Urinary bladder (tissue), 4 donors: Measurements from ENCODE around the gene MELK. TPM values are rescaled to one million over a fixed set of nuclear protein-coding genes. Genes with fewer than 3 reads are reported as not detected.

ENCODE experiments used
- DNase-seq: peaks from one replicate; pipeline ENCODE4 v3.0.0-alpha.2; 2015; ENCODE audit errors: extremely low spot score
- H3K27ac ChIP-seq: one replicate; pipeline ENCODE4 v1.5.1; 2013; ENCODE audit warnings: low read depth, mild to moderate bottlenecking, moderate library complexity
- H3K36me3 ChIP-seq: one replicate; pipeline ENCODE4 v1.6.1; 2013; ENCODE audit warnings: mild to moderate bottlenecking, moderate library complexity; ENCODE audit not compliant: insufficient read depth
- H3K4me1 ChIP-seq: one replicate; pipeline ENCODE4 v1.6.1; 2013; ENCODE audit warnings: mild to moderate bottlenecking, moderate library complexity; ENCODE audit not compliant: insufficient read depth
- H3K4me3 ChIP-seq: one replicate; pipeline ENCODE4 v1.5.1; 2013; ENCODE audit warnings: low read depth, low read length
- WGBS: extraction: QIAGEN DNeasy Blood & Tissue Kit; methylation state at CpG from one replicate; pipeline ENCODE4 v1.1.7; 2013; 5-methylcytosine and 5-hydroxymethylcytosine counted together
- polyA plus RNA-seq: library from polyadenylated mRNA; stranded (reverse); fragments of 200-250 nt; gene quantifications from one replicate; pipeline ENCODE4 v1.2.3, GENCODE V29; 2013
- total RNA-seq: library from RNA; depleted of rRNA; stranded (reverse); fragments of >200 nt; gene quantifications from one replicate; pipeline ENCODE4 v1.2.3, GENCODE V29; 2014
- donor health status: healthy with polysubstance abuse.
- donor health status: healthy.

The MELK gene
- total and polyA plus RNA-seq, 2 donors = 0.44 to 18.9 TPM

DNA sequence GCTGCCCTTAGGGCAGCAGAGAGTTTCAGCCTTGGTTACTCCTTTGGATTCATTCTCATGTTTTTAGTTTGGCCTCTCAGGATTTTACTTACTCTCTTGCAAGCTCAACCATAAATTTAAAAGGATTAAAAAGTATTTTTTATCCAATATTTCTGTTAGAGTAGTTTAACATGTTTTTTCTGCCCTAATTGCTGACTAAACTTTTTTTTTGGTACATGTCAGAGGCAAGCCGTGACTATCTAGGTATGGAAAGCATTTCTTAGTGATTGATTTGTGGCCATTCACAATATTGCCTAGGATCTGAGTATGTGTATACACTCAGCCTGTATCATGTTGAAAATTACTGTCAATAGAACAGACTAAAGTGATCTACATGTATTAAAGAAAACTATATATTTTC, 92.1 kb downstream of the MELK start:
- no peaks in the 10 kb centered on the region for H3K36me3 ChIP-seq
- no peaks in the 10 kb centered on the region for H3K4me1 ChIP-seq
- no peak for DNase-seq
- WGBS = 86% methylated on average over 1 of the region's 1 CpG
- H3K4me3 ChIP-seq = no peak overlapping the region
- H3K27ac ChIP-seq = no peak overlapping the region

DNA sequence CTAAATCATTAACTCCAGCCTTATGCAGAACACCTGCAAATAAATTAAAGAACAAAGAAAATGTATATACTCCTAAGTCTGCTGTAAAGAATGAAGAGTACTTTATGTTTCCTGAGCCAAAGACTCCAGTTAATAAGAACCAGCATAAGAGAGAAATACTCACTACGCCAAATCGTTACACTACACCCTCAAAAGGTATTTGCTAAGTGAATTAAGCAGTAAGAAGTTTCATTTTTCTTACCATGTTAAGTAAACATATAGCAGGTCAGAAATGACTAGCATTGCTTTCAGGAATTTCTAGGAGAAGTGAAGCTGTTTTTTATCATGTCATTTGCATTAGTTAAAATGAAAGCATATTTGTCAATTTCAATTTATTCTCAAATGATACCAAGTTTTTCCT, 92.7 kb downstream of the MELK start:
- Histone ChIP-seq H3K4me3 (no peak overlapping the region), H3K27ac (no peak overlapping the region), H3K36me3 (no peaks in the 10 kb centered on the region), H3K4me1 (no peaks in the 10 kb centered on the region)
- WGBS = 89% methylated on average over 2 of the region's 2 CpGs
- no peak for DNase-seq

DNA sequence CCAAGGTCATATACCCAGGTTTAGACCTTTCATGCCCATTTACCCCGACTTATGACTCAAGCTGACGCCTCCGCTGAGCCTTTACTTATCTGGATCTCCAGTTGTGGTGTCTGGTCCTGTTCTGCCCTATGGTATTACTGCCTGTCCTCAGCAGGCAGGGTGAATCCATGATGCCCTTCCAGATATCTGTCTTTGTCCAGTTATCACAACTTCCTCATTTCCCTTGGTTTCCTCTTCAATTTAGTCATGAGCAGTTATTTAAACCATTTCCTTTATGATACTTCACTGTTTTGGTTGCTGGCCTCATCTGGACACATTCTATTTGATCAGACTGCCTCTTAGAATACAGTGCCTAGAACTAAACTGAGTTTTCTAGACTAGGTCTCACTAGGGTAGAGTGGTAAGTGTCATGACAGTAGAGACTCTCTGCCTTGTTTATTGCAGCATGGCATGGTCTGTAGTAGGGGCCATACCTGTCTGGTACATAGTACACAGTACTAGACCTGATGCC, 93.3 kb downstream of the MELK start:
- H3K4me1 ChIP-seq = no peaks in the 10 kb centered on the region
- no peak overlapping the region for H3K27ac ChIP-seq
- WGBS = 97% methylated on average over 3 of the region's 3 CpGs
- no peaks in the 10 kb centered on the region for H3K36me3 ChIP-seq
- H3K4me3 ChIP-seq = no peak overlapping the region
- DNase-seq = no peak

DNA sequence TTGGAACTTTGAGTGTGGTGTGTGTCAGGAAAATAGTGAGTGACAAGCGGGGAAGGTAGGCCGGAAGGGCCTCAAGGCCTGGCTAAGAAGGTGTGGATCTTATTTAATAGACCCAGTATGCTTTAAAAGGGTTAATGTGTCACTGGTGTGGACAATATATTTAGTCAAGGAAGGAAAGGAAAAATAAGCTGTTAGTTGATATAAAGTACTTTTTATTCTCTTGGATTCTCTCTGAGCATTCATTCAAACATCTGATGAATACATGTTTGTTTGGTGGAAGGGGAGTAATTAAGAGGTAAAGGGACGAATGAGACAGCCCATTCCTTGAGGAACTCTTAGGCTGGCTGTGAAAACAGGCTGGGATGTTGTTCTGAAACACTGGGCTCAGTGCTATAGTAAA, 98.9 kb downstream of the MELK start:
- peaks cover 1% of the 10 kb centered on the region for H3K36me3 ChIP-seq
- no peak overlapping the region for H3K4me3 ChIP-seq
- 93% methylated on average over 3 of the region's 3 CpGs for WGBS
- DNase-seq = no peak
- H3K27ac ChIP-seq = no peak overlapping the region
- no peaks in the 10 kb centered on the region for H3K4me1 ChIP-seq

DNA sequence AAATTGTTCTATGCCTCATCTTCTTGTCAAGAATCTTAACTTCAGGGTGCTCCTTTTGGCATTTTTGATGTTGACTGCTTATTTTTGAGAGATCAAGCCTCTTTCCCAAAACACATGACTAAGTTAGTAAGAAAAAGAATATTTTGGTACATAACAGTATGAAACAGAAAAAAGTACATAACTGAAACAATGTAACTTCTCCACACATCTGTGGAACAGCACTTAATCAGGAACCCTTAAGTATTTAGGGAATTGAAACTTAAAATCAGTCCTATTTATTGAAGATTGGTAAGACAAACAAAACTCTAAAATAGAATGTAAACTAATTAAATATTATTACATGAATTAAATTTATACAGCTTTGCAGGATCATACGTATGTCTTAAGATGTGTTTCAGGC, 103.4 kb downstream of the MELK start:
- DNase-seq = no peak
- no peaks in the 10 kb centered on the region for H3K4me1 ChIP-seq
- 96% methylated on average over 1 of the region's 1 CpG for WGBS

DNA sequence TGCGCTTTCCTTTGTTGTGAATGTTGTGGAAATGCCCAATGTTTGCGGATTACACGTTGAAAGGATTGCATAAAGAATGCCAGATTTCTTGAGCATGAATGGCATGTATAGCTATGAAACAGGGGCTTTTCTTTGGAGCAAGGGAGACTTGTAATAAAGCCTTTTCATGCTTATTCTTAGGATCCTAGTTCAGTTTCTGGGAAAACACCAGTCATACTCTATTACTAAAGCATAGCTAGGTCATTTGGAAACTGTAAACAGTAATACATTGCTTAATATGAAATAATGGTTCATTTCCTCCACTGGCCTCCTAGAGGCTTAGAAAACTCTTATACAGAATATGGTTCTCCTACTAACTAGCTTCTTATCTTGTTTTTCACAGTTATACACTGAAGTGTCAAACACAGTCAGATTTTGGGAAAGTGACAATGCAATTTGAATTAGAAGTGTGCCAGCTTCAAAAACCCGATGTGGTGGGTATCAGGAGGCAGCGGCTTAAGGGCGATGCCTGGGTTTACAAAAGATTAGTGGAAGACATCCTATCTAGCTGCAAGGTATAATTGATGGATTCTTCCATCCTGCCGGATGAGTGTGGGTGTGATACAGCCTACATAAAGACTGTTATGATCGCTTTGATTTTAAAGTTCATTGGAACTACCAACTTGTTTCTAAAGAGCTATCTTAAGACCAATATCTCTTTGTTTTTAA, 104.2 kb downstream of the MELK start:
- no peak for DNase-seq
- no peak overlapping the region for H3K27ac ChIP-seq
- WGBS = 79% methylated on average over 8 of the region's 8 CpGs
- H3K4me3 ChIP-seq = no peak overlapping the region
- H3K36me3 ChIP-seq = peaks cover 1% of the 10 kb centered on the region
- no peaks in the 10 kb centered on the region for H3K4me1 ChIP-seq

More for the DNA sequence above, 103.4 kb downstream of the MELK start:
- peaks cover 1% of the 10 kb centered on the region for H3K36me3 ChIP-seq
- H3K27ac ChIP-seq = no peak overlapping the region
- H3K4me3 ChIP-seq = no peak overlapping the region

DNA sequence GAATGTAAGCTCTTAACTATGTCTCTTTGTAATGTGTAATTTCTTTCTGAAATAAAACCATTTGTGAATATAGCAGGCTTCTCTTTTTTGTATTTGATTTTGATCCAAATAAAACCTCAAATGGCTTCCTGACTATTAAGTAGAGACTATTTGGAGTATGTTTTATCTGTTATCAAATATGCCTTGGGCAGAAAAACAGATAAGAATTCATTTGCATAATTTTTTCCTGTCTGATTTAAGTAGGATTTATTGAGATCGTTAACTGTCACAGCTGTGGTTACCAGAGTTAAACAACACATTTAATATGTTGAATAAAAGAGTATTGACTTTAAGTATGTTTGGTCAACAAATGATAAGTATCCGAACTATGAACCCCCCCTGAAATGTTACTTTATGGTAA, 104.9 kb downstream of the MELK start:
- H3K27ac ChIP-seq = no peak overlapping the region
- 71% methylated on average over 2 of the region's 2 CpGs for WGBS
- no peak overlapping the region for H3K4me3 ChIP-seq
- DNase-seq = no peak
- no peaks in the 10 kb centered on the region for H3K4me1 ChIP-seq
- peaks cover 1% of the 10 kb centered on the region for H3K36me3 ChIP-seq

DNA sequence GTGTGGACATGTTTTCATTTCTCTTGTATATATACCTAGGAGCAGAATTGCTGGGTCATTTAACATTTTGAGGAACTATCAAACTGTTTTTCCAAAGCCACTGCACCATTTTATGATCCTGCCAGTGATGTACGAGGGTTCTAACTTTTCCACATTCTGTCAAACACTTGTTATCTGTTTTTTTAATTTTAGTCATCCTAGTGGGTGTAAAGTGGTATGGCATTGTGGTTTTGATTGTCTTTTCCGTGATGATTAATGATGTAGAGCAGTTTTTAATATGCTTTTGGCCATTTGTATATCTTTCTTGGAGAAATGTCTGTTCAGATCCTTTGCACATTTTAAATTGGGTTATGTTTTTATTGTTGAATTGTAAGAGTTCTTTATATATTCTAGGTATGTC, 107.0 kb downstream of the MELK start:
- Histone ChIP-seq H3K4me1 (no peaks in the 10 kb centered on the region), H3K27ac (no peak overlapping the region), H3K36me3 (peaks cover 1% of the 10 kb centered on the region), H3K4me3 (no peak overlapping the region)
- WGBS = 89% methylated on average over 2 of the region's 2 CpGs
- DNase-seq = no peak

DNA sequence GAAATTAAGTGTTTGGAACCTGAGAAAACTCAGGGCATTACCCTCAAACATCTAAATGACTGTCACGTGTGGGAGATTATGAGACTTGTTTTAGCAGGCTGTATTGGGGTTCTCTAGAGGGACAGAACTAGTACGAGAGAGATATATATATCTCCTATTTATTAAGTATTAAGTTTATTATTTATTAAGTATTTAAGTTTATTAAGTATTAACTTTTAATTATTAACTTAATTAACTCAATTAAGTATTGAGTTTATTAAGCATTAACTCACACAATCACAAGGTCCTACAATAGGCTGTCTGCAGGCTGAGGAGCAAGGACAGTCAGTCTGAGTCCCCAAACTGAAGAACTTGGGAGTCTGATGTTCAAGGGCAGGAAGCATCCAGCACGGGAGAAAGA, 113.8 kb downstream of the MELK start:
- 83% methylated on average over 3 of the region's 3 CpGs for WGBS
- Histone ChIP-seq H3K4me1 (no peaks in the 10 kb centered on the region), H3K27ac (no peak overlapping the region), H3K4me3 (no peak overlapping the region), H3K36me3 (no peaks in the 10 kb centered on the region)
- no peak for DNase-seq

DNA sequence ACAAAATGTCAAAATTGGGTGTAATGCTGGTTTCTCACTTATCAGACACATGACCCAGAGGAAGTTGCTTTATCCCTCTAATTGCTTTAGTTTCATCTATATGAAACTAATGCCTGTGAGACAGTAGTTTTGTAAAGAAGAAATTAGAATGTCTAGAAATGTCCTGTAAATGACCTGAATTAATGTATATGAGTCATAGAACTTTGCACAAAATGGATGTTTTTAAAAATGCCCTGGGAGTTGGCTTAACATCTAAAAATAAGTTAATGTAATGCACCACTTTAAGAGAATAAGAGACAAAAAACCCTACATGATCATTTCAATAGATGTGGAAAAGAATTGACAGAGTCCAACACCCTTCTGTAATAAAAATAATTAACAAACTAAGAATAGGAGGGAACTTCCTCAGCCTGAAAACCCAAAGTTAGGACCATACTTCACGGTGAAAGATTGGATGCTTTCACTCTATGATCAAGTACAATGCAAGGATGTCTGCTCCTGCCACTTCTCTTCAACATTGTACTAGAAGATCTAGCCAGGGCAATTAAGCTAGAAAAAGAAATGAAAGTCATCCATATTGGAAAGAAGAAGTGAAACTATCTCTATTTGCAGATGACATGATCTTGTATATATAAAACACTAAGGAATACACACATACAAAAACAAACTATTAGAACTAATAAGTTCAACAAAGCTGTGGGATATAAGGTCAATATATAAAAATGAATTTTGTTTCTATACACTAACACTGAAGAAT, 117.9 kb downstream of the MELK start:
- Histone ChIP-seq H3K4me3 (no peak overlapping the region), H3K36me3 (no peaks in the 10 kb centered on the region), H3K27ac (no peak overlapping the region), H3K4me1 (no peaks in the 10 kb centered on the region)
- no peak for DNase-seq
- 90% methylated on average over 1 of the region's 1 CpG for WGBS

DNA sequence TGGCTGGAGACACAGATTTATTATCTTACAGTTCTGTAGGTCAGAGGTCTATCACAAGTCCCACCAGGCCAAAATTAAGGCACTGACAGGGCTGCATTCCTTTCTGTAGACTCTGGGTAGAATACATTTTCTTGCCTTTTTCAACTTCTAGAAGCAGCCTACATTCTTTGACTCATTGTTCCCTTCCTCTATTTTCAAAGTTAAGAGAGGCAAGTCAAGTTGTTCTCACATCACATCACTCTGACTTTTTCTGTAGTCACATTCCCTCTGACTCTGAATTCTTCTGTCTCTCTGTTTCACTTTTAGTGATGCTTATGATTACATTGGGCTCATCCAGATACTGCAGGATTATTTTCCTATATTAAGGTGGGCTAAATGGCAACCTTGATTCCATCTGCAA, 119.0 kb downstream of the MELK start:
- H3K4me3 ChIP-seq = no peak overlapping the region
- DNase-seq = no peak
- no peak overlapping the region for H3K27ac ChIP-seq
- H3K36me3 ChIP-seq = no peaks in the 10 kb centered on the region
- H3K4me1 ChIP-seq = no peaks in the 10 kb centered on the region

DNA sequence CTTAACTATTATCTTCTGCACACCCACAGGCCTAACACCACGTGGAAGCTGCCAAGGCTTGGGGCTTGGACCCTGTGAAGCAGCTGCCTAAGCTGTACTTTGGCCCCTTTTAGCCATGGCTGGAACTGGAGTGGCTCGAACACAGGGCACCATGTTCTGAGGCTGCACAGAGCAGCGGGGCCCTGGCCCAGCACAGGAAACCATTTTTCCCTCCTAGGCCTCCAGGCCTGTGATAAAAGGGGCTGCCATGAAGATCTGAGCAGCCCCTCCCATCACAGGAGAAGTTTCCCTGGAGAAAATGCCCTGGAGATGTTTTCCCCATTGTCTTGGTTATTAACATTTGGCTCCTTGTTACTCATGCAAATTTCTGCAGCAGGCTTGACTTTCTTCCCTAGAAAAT, 126.3 kb downstream of the MELK start:
- no peak for DNase-seq
- no peaks in the 10 kb centered on the region for H3K4me1 ChIP-seq
- no peaks in the 10 kb centered on the region for H3K36me3 ChIP-seq
- no peak overlapping the region for H3K4me3 ChIP-seq
- no peak overlapping the region for H3K27ac ChIP-seq
- WGBS = 64% methylated on average over 3 of the region's 3 CpGs

DNA sequence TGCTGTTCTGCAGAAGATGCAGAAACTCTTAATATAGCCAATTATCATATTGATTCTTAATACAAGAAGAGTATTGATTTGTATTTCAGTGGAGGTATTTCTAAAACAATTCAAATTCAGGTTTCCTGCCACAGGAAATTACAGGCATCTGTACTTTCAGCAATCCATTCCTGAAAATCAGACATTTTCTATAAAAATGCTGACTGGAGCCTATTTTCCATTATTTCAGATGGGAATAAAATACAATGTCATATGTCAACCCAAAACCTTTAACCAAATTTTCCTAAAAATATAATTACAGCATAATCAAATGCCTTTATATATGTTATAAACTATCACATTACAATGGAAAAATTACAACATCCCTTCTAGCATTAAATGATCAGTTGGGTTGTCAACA, 131.5 kb downstream of the MELK start:
- Histone ChIP-seq H3K27ac (no peak overlapping the region), H3K4me3 (no peak overlapping the region), H3K36me3 (no peaks in the 10 kb centered on the region), H3K4me1 (no peaks in the 10 kb centered on the region)
- no peak for DNase-seq
